NCI-H2196 treated with DMSO at 0.1 percent for 48 hours (cell line): Measurements from ENCODE around the gene NTM.

Experiments
- DNase-seq: peaks from one replicate; lab custom pipeline; 2025; ENCODE audit not compliant: unreplicated experiment; lab: John Stamatoyannopoulos, UW

NTM gene

DNA sequence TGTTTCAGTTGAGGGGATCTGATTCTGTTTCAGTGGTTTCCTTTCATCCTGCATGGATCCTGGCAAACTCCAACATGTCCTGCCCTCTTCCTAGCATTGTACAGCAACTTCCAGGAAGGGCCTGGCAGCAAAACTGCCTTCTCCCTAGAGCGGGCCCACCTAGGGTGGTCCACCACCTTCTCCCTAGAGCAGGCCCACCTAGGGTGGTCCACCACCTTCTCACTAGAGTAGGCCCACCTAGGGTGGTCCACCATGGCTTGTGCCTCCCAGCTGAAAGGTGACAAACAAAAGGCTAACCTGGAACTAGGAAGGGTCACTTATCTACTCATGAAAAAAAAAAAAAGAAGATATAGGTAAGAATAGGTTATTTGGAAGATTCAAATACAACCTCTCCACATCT lies 92.2 kb downstream of the NTM start:
- no peak for DNase-seq

DNA sequence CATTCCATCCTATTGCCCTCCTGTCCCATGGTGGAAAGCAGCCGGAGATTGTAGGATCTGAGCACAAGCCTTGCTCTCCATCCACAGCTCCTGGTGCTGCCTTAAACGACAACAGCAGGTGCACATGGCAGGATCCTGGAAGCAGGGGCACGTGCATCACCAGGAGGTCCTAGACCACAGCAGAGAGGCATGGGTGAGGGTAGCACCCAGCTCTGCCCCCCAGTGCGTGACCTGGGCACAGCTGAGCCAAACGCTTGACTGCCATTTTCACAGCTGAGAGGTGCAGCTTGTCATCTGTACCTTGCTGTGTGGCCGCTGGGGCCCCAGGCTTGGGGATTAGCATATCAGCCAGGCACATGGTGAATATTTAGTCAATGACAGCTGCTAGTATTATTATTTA lies 92.7 kb downstream of the NTM start:
- DNase-seq, result no peak

DNA sequence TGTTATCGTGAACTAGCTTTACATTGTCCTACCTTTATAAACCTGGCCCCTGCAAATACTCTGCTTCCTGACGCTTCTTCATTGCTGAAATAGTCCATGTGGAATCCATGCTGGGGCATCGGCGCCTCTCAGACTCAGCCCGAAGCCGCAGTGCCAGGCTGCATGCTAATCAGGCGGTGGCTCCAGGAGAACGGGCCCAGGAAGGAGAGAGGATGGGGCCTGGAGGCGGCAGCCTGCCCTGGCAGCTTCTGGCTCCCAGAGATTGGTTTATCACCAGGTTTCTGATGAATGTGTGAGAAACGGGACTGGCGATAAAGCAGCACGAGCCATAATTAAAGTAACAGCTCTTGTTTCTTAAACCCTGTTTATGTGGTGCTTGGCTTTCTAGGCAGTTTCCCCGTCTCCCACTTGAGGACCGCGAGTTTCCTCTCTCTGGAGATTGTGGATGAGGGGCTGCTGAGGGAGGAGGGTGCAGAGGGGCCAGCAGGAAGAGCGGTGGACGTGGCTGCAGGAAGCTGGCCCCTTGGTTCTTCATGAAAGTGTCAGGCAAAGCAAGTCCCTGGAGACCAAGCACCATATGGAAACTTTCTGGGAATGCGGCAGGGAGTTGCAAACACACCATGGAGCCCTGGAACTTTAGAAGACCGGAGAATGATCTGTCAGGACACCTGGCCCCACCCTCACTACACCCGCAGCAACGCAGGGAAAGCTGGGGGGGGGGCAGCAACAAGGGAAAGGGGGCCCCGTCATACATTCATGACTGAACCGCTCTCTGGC lies 93.4 kb downstream of the NTM start:
- no peak for DNase-seq

DNA sequence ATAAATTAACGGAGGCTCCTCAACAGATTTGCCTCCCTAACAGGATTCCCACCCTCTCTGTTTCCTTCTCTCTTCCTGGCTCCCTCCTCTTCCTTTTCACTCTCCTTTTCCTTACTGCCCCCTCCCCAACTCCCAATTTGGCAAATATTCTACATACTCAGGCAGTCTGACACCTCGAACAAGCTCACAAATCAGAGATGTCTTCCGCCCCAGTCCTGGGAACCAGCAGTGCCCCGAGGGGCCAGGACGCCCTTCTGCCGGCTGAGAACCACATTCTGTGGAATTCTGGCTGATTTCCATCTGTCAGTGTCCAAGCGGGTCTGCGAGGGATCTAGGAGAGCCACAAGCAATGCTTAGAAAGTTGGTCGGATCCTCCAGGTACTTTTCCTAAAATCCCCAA lies 94.0 kb downstream of the NTM start:
- DNase-seq, result no peak

DNA sequence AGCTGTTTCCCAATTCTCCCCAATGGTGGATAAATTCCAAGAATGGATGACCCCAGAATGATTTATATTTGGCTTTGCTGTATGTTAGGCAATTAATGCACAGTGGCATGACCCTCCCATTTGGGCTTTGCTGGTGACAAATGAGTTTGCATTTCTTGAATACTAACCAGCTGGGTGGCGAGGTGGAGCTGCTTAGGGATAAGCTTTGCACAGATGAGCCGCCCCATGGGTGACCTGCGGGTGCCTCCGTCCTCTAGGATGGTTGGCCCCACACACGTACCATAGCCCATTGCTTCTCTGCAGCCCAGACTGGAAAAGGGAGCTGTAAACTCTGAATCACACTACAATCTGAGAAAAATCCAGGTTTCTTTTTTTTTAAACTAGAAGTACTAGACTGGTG lies 94.6 kb downstream of the NTM start:
- DNase-seq, result no peak

DNA sequence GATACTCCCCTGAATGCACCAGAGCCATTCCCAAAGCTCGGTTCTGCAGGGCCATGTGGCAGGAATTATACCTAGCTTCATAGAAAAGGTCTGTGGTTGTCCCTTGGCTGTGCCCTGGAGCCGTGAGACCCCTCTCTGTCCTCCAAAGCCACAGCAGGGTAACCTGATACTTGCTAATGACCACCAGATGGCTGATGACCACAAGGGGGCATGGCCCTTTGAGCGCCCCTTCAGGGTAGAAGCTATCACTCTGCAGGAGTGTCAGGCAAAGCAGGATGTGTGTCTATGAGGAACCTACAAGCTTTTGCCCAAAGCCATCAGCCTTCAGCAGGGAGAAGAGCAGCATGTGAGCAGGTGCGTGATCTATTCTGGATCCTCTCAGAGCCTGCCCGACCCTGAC lies 95.3 kb downstream of the NTM start:
- DNase-seq, result no peak

DNA sequence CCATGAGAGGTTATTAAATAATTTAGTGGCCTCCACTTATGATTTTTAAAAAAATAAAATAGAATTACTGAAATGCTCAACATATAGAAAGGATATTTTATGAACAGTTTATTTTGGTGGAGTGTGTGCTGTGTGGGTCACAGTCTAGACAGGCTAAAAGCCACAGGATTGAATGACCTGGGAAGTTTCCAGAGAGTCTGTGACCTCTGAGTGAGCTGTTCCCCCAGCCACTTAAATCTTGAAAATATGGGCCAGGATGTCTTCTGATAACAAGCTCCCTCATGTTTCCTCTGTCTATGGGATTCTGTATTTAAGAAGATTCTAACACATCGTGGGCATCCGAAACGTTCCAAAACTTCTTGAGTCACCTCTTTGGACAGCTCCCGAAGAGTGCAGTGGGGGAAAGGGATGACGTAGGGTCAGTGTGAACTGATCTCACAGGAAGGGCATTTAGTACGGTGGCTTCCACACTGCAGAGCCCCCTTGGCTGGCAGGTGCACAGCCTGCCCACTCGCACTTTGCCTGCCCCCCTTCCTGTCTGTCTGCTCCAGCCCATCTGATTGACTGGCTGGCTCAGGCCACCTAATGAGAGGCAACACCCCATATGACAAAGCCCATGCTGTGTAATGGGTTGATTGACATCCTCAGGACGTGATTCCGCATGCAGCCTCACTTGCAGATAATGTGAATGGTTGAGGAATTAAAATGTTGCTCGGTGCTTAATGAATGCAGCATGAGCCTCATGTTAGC lies 97.4 kb downstream of the NTM start:
- no peak for DNase-seq

DNA sequence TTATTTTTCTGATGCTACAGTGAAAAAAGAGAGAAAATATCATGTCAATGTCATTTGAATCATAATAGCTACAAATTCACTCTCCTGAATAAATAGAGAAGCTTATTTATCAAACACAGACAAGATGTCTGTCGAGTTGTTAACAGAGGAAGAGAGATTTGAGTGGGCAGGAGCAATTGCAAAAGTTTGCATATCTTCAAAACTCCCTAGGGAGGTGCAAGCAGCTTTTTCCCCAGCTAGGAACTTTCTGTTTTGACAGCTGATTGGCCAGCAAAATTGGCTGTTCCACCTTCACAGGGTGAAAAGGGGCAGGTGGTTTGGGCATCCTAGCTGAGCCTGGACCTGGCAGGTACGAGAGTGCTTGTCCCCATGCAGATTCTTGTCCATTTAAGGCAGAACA lies 98.2 kb downstream of the NTM start:
- no peak for DNase-seq

DNA sequence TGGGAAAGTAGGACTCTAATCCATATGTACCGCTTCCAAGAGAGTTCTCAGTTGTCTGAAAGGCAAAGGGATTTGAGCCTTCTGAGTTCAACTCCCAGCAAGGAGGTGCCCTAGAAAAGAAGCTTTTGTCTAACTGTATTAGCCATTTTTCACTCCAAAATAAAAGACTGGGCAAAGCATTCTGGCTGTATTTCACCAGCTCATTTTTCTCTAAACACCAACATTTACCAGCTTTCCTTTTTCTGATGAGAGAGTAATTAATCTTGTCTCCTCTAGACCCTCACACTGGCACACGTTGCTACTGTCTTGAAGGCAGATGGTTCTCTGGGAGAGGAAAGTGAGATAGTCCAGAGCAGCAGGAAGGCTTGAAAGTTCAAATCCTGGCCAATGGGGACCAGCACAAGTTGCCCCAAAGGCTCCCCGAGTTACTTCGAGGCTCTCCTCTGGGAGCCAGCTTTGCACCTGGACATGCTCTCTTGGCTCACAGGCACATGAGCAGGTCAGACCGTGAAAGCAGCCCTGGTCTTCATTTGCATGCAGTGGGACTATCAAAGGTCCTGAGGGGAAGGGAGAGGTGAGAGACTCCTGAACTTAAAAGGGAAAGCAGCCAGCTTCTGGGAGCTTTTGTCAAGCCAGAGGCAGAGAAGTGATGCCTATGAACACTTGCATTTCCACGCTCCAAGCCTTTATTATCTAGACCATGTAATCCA lies 100.0 kb downstream of the NTM start:
- DNase-seq, result no peak

DNA sequence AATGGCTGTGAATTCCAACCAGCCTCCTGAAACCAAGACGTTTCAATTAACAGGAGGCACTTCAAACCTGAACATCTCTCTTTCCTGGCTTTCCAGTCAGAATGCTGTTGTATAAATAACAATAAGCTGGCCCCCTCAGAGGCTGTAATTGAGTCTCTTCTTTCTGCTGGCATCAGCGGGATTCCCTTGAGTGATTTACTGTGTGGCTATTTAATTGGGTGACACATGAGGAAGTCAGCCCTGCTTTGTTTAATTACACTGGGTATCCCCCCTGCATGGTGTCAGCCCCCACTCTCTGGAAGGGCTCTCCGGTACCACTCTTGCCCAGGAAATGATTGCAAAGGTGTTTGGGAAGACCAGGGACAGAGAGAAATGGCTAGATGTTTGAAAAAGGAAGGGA lies 101.6 kb downstream of the NTM start:
- DNase-seq, result no peak

DNA sequence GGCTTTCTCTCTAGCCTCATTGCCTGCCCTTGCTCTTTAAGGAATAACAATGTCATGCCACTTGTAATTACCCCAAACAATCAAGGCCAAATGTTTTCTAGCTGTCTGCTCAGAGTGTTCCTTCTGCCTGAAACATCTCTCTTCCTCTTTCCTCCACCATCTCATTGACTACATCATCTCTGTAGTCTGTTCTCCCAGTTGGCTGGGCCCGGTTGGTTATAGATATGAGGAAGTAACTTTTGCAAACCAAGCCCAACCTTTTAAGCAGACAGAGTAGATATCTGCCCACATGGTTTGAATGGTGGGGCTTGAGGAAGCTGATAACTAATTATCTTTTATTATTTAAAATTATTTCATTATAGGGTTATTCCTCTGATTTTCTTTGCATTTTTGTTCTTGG lies 104.5 kb downstream of the NTM start:
- DNase-seq, result no peak

DNA sequence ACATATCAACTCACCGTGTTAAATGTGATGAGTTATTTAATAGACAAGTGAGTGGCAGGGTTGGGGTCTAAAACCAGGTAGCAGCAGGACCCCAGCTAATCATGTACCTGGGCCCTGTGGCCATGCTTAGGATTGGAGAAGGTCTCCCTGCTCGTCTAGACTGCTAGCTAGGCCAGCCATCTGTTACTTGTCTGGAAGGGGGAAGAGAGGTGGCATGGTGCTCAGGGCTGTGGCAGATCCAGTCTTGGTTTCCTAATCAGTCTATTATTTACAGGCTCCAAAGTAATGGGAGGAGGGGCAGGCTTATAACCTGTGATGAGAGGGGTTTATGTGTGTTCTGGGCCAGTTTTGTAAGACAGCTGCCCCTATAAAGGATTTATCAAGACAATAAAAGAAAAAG lies 105.9 kb downstream of the NTM start:
- DNase-seq, result no peak

DNA sequence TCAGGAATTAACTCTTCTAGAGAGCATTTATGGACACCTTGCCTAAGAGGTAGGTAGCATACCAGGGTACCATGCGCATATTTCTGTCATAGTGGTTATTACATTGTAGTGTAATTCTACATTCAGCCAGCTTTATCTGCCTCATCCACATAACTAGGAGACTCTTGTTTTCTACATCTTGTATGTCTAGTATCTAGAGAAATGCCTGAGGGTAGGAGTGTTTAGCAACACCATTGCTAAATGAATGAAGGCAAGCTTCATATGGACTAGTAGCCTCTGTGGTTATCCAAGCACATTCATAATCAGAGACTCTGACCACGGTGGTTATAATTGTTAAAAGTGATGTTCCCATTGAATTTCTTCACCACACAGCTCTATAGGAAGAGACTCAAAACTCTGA lies 107.9 kb downstream of the NTM start:
- DNase-seq, result no peak

DNA sequence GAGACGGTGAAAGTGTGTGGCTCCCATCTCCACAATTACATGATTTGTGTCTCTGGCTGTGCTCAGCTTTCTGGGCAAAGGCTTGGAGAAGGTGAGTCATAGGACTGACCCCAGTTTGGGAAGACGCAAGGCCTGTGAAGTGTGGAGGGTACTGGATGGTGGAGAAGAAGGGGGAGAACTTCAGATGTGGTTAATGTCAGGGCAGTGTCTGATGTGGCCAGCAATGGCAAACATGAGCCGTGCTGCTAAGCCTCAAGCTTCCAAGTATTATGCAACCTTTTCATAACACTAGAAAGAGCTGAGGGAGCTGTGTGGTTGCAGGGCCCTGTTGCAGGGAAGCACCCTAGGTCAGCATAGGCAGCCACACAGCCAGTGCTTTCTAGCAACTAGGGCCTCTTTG lies 110.9 kb downstream of the NTM start:
- no peak for DNase-seq

DNA sequence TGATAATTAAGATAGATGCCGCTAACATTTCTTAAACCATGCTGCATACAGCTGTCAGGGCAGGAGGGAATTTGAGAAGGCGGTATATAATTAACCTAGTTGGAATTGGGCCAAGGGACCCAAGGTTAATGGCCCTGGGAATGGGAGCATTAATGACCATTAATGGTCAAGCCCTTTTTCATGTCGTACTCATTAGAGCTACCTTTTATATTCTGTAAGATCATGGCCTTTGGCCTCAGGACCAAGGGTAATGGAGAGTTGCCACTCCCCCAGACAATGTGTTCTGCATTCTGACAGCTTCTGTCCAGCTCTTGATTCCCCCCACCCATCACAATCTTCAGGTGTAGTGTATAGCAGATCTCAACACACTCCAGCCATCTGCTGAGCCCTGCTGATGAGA lies 111.6 kb downstream of the NTM start:
- DNase-seq, result no peak

DNA sequence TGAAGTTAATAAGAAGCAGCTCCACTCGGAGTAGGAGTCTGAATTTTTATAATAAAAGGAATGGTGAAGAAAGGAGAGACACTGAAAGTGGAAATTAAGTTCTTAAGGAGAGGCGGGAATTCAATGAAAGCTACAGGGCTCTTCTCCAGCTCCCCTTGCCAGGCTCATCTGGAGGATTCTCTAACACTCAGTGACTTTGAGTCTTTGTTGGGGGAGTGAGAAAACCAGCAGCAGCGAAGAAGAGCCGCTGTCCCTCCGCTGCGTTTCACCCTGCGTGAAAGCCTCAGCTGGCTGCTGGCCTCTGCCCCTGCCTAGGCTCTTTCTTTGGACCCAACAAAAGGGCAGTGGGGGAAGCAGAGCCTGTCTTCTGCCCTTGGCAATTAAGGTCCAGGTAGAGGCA lies 113.0 kb downstream of the NTM start:
- no peak for DNase-seq

DNA sequence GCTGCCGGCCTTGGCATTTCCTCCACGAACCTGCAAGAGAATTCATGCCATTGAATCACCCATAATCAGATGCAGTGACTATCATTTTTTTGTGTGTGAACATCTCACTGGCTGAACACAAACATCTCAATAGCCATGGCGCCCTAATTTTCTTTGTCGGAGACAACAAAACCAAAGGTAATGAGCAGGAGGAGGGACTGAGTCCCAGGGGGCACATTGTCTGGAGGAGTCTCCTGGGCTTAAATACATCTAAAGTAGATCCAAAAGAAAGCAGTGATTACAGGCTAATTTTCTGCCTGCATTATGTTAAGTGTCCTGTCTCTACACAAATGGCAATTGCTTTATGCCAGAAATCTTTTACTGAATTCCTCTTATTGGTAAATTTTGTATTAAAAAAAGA lies 113.5 kb downstream of the NTM start:
- DNase-seq, result no peak

DNA sequence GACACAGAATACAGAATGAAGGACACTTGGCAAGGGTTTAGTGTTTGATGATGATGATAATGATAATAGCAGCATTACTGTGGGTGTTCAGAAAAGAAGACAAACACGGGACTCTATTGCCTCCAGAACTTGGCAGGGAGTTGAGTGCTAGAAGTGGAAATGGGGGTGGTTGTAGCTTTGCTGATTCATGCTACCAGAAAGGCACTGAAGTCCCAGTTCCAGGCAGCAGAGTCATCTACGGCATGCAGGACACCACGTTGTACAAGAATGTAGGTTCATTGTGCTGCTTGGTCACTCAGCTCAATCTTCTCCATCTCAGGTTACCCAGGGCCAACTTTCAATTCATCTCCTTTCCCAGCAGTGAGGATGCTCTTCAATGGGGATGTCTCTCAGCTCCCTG lies 115.7 kb downstream of the NTM start:
- DNase-seq, result no peak

DNA sequence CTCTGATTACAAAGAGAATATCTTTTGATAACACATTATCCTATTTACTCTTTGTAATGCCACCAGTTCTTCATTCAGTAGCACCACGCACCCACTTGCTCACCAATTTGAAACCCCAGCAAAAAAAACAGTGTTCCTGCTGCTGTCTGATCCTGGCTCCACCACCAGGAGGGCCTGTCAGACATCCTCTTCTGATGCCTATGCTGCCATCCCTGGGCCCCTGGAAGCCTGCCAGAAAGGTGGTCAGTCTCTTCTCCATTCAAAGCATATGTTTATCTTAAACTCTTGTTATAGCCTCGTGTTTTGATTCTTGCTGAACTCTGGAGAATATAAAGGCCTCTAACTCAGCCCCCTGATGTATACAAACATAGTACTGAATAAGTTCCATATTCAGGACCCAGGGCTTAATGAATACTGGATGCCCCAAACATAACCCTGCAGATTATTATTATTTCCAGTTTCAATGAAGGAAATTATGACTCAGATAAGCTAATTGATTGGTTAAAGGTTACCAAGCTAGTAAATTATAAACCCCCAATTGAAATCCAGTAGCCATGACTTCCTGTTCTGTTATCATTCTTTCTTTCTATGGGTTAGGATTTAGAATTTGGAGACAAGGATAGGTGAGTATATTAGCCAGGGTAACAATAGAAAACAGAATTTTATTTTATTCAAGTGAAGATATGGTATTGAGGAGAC lies 116.7 kb downstream of the NTM start:
- no peak for DNase-seq

DNA sequence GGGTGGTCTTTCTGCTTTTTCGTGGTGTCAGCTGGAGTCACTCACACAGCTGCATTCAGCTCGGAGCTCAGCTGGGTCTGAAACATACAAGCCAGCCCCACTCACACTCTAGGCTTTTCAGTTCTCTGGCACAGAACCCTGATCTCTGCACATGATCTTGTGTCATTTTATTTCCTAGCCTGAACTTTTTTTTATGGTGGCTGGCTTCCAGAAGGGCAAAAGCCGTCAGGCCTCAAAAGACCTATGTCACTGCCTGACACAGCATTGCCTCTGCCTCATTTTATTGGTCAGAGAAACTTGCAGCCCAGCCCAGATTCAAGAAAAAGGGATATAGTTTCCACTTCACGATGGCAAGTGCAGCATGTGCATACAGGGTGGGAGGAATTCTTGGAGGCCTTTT lies 117.8 kb downstream of the NTM start:
- DNase-seq, result no peak

DNA sequence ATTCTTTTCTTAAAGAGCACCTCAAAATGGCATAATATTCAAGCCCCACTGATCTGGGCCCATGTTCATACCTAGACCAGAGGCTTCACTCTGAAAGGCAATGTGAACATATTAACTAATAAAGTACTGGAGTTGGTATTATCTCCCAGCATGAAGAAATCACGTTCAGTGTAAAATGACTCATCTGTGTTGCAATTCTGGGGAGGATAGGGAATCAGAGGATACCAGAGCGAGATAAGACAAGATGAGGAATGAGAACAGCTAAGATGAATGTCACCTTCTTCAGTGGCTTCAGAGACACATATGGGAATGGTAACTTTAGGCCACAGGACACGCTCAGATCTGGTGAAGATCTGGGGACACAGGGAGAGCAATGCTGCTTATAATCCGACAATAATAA lies 121.1 kb downstream of the NTM start:
- no peak for DNase-seq

DNA sequence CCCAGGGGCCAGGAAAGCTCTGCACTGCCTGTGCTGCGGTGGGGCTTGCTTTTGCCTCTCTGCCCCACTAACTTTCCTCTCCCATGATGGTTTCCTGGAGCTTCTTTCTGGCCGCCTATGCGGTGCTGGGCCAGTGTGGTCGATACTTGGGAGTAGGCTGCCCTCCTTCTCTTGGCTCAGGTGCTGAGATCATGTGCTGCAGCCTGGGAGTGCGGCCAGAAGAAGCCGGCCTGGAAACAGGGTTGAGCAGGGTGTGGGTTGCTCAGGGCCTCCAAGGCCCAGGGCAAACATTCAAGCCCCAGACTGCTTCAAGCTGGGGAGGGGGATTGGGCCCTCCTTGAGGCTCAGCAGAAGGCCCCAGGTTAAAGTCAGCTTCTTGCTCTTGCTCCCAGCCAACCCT lies 125.0 kb downstream of the NTM start:
- DNase-seq, result no peak
